HG02571 (cell line): ENCODE measurements around the gene DMGDH.
"Not testable (repeated sequence)": the region's sequence is repeated elsewhere in the genome, so short reads cannot be mapped to it uniquely, and the experiment has no call there.

ENCODE experiments used
- ATAC-seq: cut with Tn5 transposase; IDR thresholded peaks from one replicate; pipeline ENCODE4 v1.9.1; 2021; ENCODE audit warnings: mild to moderate bottlenecking, moderate library complexity; ENCODE audit not compliant: unreplicated experiment

DMGDH gene

DNA sequence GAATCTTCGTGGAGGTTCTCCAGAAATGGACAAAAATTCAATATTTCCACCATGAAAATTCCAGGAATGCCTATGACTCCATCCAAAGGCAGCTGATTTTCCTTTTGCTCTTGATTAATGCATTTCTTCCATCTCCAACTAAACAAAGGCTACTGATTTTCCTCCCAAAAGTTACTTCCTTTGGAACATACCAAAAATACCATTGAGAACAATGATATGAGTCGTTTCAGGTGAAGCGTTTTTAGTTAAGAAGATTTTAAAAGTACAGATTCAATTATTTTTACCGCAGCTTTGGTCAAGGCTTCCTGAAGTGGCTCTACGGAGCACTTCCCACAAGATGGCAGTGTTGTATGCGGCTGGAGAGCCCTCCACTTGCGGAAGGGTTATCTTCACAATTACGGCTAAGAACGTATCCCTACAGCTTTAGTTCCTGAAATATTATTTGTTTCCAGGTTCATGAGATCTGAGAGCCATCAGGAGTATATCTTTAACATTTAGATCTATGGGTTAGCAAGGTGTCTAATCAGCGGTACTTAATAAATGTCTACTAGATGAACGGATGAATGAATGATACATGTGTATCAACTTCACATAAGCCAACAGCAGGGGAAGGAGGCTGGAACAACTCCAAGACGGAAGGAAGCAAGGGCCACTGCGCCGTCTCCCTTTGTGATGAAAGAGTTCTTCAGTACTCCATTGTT is 48.5 kb downstream of the DMGDH start:
- ATAC-seq, result no peak

GRCh38 chr5:79014631-79015030 is 54.8 kb downstream of the DMGDH start:
- no peak for ATAC-seq

DNA sequence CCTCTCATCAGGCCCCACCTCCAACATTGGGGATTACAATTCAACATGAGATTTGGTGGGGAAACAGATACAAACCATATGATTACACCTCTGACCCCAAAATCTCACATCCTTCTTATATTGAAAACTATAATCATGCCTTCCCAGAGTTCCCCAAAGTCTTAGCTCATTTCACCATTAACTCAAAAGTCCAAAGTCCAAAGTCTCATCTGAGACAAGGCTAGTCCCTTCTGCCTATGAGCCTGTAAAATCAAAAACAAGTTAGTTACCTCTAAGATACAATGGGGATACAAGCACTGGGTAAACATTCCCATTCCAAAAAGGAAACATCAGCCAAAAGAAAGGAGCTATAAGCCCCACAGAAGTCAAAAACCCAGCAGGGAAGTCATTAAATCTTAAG is 57.6 kb downstream of the DMGDH start:
- no peak for ATAC-seq

DNA sequence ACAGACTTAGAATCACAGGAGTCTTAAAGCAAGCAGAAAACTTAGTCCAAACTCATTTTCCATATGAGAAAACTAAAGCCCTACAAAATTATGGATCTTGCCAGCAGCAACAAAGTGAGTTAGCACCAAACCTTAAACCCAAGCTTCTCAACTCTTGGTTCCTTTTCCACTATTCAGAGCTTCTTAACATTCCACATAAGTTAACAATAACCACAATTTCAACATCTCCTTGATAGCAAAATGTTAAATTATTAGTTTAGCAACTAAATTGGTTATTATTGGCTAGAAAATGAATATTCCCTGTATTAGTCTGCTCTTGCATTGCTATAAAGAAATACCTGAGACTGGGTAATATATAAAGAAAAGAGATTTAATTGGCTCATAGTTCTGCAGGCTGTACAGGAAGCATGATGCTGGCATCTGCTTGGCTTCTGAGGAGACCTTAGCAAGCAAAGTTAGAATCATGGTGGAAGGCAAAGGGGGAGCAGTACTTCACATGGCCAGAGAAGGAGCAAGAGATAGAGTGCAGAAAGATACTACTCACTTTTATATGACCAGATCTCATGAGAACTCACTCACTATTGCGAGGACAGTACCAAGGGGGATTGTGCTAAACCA is 58.1 kb downstream of the DMGDH start:
- no peak for ATAC-seq

- no peak for ATAC-seq
Observed at GRCh38 chr5:79008362-79008761, 61.1 kb downstream of the DMGDH start.

GRCh38 chr5:79007872-79008271 is 61.6 kb downstream of the DMGDH start:
- no peak for ATAC-seq

- no peak for ATAC-seq
Observed at GRCh38 chr5:79005936-79006631, 63.4 kb downstream of the DMGDH start.

GRCh38 chr5:79005151-79005550 is 64.3 kb downstream of the DMGDH start:
- no peak for ATAC-seq

DNA sequence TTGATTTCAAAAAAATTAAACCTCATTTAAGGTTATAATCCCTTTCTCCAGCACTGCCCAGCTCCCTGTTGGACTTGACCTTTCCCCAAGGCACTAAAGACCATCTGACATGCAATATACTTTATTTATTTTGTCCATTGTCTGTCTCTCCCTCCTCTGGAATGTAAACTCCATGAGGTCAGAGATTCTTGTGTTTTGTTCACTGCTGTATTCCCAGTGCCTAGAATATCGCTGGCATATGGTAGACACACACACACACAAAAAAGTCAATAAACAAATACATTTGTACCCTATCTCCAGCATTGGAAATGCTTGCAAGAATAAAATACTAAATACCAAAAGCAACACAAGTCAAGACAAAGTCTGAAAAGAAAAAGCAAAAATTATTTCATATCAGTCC is 67.1 kb downstream of the DMGDH start:
- no peak for ATAC-seq

DNA sequence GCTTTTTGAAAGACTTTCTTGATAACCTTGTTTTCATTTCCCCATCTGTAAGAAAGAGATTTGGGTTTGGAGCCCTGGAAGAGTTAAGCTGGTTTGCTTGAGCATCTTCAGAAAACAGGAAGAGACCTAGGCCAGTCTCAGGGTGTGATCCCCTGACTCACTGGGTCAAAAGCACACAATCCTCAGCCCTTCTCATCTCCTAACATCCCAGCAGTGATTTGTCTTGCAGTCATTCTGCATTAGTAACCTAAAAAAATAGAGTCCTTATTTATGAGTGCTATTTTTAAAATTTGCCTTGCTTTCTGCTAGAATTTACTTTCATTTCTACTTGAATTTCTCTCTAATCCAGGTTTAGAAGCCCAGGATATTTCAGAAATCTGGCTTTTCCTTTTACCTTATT is 68.0 kb downstream of the DMGDH start:
- no peak for ATAC-seq

GRCh38 chr5:78997090-78997489 is 72.4 kb downstream of the DMGDH start:
- no peak for ATAC-seq

DNA sequence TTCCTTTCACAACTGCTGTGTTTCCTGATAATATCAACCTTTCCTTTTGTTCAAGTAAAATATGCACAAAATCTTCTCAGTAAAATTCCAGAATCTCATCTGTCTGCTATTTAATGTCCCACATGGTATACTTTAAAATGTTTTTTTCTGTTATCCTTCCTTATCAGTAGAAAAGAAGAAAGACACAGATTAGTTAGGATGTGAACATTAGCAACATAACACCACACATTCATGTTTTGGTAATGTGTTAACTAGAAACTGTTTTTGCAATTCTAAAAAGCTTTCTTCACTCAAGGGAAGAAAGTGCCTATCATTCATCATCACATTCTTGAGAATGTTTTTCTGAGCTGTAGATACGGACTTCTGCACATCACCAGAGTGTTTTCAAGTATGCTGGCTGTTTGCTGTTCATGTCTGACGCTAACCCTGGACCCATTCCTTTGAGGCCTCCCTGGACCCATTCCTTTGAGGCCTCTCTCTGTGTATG is 73.9 kb downstream of the DMGDH start:
- ATAC-seq, result no peak

GRCh38 chr5:78993165-78993564 is 76.3 kb downstream of the DMGDH start:
- no peak for ATAC-seq

GRCh38 chr5:78992146-78992545 is 77.3 kb downstream of the DMGDH start:
- no peak for ATAC-seq

DNA sequence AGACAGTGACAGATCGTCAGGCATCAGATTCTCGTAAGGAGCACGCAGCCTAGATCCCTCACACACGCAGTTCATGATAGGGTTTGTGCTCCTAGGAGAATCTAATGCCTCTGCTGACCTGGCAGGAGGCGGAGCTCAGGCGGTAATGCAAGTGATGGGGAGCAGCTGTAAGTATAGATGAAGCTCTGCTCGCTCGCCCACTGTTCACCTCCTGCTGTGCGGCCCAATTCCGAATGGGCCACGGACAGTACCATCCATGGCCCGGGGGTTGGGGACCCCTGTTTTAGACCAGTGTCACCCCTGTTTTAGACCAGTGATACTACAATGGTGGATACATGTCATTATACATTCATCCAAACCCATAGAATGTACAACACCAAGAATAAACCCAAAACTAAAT is 80.4 kb downstream of the DMGDH start:
- ATAC-seq, result no peak

DNA sequence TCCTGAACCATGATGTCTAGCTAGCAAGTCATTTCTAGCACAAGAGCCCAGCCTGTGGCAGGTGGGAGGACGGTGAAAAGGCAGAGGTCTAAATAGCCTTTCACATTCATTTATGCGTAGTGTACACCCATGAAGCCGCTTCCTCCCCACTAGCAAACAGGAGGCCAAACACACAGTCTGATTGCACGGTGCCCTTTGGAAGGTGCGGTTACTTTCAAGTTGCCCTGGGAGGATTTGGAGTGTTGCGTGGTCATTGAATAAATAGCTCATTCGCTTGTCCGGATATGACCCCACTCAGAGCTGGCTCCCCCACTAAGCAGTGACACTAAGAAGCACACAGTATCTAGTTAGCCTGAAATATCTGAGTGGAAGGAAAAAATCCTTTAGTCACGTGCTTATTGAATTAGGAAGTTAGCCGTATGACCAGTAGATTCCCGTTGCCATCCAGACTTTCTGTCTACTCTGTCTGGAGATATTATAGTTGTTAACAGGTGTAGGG is 83.7 kb downstream of the DMGDH start:
- peak; percentile 38 for ATAC-seq

DNA sequence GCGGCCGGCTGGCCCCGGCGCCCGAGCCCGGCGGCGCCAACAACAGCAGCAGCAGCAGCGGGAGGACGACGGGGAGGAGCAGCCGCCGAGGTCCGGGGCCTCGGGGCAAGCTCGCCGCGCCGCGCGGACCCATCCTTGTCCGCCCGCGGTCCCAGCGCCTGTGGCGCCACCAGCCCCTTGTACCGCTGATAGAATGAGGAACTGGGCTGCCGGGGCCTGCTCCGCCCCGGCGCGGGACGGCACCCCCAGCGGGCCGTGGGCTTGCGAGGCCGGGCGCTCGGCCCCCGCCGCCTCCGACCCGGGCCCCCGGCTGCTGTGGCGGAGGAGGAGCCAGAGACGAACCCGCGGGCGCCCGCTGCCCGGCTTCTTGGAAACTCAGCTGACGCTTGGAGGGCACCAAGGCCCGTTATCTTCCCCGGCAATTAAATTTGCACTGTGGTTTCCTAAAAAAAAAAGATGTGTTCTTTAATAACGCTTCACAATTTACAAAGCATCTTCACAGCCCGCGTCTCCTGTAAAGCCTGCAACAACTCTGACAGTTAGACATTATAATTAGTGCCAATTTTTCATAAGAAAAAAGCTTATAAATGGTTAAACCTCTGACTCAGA is 84.3 kb downstream of the DMGDH start, which contains the start of gene ARSB:
Gene ARSB, minus strand, starts transcription at position 195 of the 609 bp plus-strand sequence. Its CDS starts 62 bp downstream, at position 133.
- peak; percentile 38 for ATAC-seq

DNA sequence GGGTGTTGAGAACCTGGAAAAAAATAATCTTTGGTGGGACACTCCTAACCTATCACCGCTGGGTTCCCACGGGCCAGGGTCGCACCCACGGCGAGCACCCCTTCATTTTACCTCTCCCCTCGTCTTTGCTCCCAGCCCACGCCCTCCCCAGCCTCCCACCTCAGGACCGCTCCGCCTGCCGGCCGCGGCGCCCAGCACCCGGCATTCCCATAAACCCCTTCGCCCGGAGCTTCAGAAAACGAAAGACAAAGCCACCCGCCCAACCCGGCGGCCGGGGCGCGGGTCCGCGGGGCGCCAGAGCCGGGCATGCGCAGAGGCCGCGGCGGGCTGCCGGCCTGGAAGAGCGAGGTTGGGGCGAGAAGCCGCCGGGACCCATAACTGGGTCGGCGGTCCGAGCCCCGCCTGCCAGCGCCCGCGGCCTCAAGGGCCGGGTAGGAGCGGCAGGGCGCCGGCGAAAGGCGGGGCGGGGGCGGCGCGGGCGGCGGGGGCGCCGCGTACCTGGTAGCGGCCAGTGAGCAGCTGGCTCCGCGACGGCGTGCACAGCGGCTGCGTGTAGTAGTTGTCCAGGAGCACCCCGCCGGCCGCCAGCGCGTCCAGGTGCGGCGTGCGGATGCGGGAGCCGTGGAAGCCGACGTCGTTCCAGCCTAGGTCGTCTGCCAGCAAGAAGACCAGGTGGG is 84.9 kb downstream of the DMGDH start:
- ATAC-seq, result peak; percentile 66

DNA sequence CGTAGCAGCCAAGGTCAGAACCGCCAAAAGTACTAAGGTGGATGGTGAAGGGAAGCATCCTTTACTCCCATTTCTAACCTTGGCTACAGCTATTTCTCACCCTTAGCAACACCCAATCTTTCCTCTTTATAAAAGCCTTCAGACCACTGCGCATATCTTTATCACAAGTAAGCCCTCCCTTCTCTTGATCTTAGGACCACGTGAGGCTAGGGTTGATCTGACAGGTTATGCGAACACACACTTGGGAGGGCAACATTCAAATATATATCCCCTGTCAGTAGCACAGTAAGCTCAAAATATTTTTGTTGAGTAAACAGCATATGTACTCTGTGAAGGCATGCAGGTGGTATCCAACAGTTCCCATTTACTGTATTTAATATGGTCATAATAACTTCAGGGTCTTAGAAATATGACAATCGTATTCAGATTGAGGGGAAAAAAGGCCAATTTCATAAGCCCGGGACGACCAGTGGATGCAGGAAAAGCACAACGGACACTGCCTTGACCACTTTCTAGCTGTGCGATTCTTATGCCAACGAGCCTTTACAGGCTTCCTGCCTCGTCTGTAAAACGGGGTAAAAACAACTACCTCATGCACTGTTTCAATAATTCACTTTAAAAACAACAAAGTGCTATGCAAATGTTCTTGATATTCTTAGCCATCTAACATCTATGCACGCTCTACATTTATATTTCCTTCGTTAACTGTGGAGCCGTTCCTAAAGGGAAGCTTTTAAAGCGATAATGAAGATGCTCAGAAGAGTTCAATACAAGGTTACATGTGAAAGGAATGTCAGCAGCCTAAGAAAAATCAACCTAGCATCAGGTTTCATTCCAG is 85.7 kb downstream of the DMGDH start:
- ATAC-seq, result peak; percentile 1

- ATAC-seq, result not testable (repeated sequence)
Observed at GRCh38 chr5:78983194-78983593, 86.3 kb downstream of the DMGDH start.
